ENCODE measurements around the gene FAM83D. TPM values are rescaled to one million over a fixed set of nuclear protein-coding genes. Genes with fewer than 3 reads are reported as not detected.

The FAM83D gene
- total and polyA plus RNA-seq, 2 experiments from 2014 or later, result 33.3 to 91.3 TPM

DNA sequence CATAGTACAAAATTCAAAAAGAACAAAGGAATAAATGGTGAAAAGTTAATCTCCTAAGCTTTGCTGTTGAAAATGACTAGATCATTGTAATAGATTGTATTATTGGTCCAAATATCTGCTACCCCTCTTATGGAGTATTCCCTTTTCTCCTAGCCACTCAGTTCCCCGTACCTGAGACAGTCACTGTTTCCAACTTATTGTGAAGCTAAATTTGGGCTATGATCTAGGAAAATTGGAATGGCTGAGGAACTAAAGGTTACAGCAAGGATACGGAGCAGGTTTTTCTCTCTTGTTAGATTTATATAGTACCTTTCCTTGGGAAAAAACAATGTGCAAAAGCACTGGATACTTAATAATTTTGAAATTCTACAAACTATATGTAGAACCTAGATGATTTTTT is 53.2 kb downstream of the FAM83D start:
- DNase-seq (ENCODE audit: low spot score) (no peak), ATAC-seq (no peak)
- Mint-ChIP-seq H3K4me1 (peaks cover 6% of the 10 kb centered on the region; the same call in 2 of the 3 replicates), H3K4me3 (no peak overlapping the region), H3K27ac (no peak overlapping the region), H3K9me3 (no peaks in the 10 kb centered on the region), H3K36me3 (ENCODE audit: low read depth) (peaks cover 9% of the 10 kb centered on the region), H3K27me3 (ENCODE audit: insufficient read depth, low read depth, poor library complexity) (no peaks in the 10 kb centered on the region)
- no peaks in the 10 kb centered on the region for H3K36me3 ChIP-seq (ENCODE audit: insufficient read depth)
- no peak overlapping the region for H3K27ac ChIP-seq (ENCODE audit: low read depth)
- no peak overlapping the region for H3K4me3 ChIP-seq
- H2AFZ ChIP-seq, result no peak overlapping the region
- peaks cover 45% of the 10 kb centered on the region for H3K79me2 ChIP-seq (replicated peaks; ENCODE audit: insufficient read depth)
- H3K9me2 ChIP-seq (ENCODE audit: insufficient read depth), result no peaks in the 10 kb centered on the region
- H4K20me1 ChIP-seq (replicated peaks; ENCODE audit: insufficient read depth), result peaks cover 18% of the 10 kb centered on the region; the same call in 1 of the 2 replicates
- H3F3A ChIP-seq (replicated peaks; ENCODE audit: low read depth), result no peaks in the 10 kb centered on the region
- H3K27me3 ChIP-seq (ENCODE audit: insufficient read depth), result no peaks in the 10 kb centered on the region
- no peaks in the 10 kb centered on the region for H3K4me1 ChIP-seq (ENCODE audit: insufficient read depth)
- TF ChIP-seq ZNF331 (CRISPR knock-in tag; IDR thresholded peaks at IDR 0.05; ENCODE audit: low read depth), result no peak
- TF ChIP-seq, protein P1, sequence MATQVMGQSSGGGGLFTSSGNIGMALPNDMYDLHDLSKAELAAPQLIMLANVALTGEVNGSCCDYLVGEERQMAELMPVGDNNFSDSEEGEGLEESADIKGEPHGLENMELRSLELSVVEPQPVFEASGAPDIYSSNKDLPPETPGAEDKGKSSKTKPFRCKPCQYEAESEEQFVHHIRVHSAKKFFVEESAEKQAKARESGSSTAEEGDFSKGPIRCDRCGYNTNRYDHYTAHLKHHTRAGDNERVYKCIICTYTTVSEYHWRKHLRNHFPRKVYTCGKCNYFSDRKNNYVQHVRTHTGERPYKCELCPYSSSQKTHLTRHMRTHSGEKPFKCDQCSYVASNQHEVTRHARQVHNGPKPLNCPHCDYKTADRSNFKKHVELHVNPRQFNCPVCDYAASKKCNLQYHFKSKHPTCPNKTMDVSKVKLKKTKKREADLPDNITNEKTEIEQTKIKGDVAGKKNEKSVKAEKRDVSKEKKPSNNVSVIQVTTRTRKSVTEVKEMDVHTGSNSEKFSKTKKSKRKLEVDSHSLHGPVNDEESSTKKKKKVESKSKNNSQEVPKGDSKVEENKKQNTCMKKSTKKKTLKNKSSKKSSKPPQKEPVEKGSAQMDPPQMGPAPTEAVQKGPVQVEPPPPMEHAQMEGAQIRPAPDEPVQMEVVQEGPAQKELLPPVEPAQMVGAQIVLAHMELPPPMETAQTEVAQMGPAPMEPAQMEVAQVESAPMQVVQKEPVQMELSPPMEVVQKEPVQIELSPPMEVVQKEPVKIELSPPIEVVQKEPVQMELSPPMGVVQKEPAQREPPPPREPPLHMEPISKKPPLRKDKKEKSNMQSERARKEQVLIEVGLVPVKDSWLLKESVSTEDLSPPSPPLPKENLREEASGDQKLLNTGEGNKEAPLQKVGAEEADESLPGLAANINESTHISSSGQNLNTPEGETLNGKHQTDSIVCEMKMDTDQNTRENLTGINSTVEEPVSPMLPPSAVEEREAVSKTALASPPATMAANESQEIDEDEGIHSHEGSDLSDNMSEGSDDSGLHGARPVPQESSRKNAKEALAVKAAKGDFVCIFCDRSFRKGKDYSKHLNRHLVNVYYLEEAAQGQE (IDR thresholded peaks at IDR 0.05; ENCODE audit: unreplicated experiment), result no peak
- TF ChIP-seq, protein P2, sequence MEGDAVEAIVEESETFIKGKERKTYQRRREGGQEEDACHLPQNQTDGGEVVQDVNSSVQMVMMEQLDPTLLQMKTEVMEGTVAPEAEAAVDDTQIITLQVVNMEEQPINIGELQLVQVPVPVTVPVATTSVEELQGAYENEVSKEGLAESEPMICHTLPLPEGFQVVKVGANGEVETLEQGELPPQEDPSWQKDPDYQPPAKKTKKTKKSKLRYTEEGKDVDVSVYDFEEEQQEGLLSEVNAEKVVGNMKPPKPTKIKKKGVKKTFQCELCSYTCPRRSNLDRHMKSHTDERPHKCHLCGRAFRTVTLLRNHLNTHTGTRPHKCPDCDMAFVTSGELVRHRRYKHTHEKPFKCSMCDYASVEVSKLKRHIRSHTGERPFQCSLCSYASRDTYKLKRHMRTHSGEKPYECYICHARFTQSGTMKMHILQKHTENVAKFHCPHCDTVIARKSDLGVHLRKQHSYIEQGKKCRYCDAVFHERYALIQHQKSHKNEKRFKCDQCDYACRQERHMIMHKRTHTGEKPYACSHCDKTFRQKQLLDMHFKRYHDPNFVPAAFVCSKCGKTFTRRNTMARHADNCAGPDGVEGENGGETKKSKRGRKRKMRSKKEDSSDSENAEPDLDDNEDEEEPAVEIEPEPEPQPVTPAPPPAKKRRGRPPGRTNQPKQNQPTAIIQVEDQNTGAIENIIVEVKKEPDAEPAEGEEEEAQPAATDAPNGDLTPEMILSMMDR (conservative IDR thresholded peaks at IDR 0.05; ENCODE audit: low read depth in 2 of 2), result no peak
- TF ChIP-seq NANOG (IDR thresholded peaks at IDR 0.05; ENCODE audit: borderline replicate concordance), result no peak
- TF ChIP-seq POLR2AphosphoS5 (IDR thresholded peaks at IDR 0.05; ENCODE audit: low read depth), result no peak
- TF ChIP-seq ZNF462 (CRISPR knock-in tag; IDR thresholded peaks at IDR 0.05), result no peak
- TF ChIP-seq ETS1 (IDR thresholded peaks at IDR 0.05), result no peak
- no peak for TF ChIP-seq ZNF114 (CRISPR knock-in tag; IDR thresholded peaks at IDR 0.05)
- TF ChIP-seq STAT1 (IDR thresholded peaks at IDR 0.05; ENCODE audit: unreplicated experiment), result no peak
- H3K4me2 ChIP-seq, result no peak overlapping the region

Measured in GM23338 (cell line).